Gastroesophageal sphincter (tissue), 4 donors: Measurements from ENCODE around the gene KIRREL2. TPM values are rescaled to one million over a fixed set of nuclear protein-coding genes. Genes with fewer than 3 reads are reported as not detected.

Experiments used
- ATAC-seq: fragments of 150-250 bp; one replicate; pipeline ENCODE4 v1.9.1; 2016; ENCODE audit warnings: mild to moderate bottlenecking, moderate library complexity
- H3K27ac ChIP-seq, 4 donors: fragments of 200-600 bp; sonication (generic) in 3 of 4; 1 replicate in 3 of 4; 2 replicates in 1 of 4; pipeline ENCODE4 v1.5.1; 2016 to 2019
- H3K27me3 ChIP-seq: fragments of 200-600 bp; sonication (generic); one replicate; pipeline ENCODE4 v1.5.1; 2019
- H3K36me3 ChIP-seq, 2 donors: fragments of 200-600 bp; sonication (generic); one replicate each; pipeline ENCODE4 v1.5.1; 2019; ENCODE audit warnings: control low read depth in 1 of 2
- H3K4me1 ChIP-seq, 3 donors: fragments of 200-600 bp; sonication (generic); 1 replicate in 2 of 3; 2 replicates in 1 of 3; pipeline ENCODE4 v1.5.1; 2016 to 2019; ENCODE audit warnings: control low read depth in 2 of 3
- H3K4me3 ChIP-seq, 2 donors: fragments of 200-600 bp; sonication (generic); one replicate each; pipeline ENCODE4 v1.5.1; 2019; ENCODE audit warnings: mild to moderate bottlenecking in 1 of 2, moderate library complexity in 1 of 2
- H3K9me3 ChIP-seq, 3 donors: fragments of 200-600 bp; sonication (generic); one replicate each; pipeline ENCODE4 v1.5.1; 2017 to 2019; ENCODE audit warnings: control low read depth in 2 of 3
- CTCF ChIP-seq, 4 experiments: fragments of 200-600 bp in 2 of 4; fragments of 450-650 bp in 2 of 4; sonication (generic) in 1 of 4; IDR thresholded peaks; one replicate each; pipeline ENCODE4 v1.5.1; 2017 to 2019; ENCODE audit warnings: antibody characterized with exemption in 4 of 4, mild to moderate bottlenecking in 2 of 4, moderate library complexity in 2 of 4
- EP300 ChIP-seq: sonication (generic); formaldehyde crosslinking; IDR thresholded peaks from one replicate; pipeline ENCODE4 v1.6.1; 2017; ENCODE audit warnings: antibody characterized with exemption, mild to moderate bottlenecking
- POLR2A ChIP-seq, 2 donors: fragments of 450-650 bp; IDR thresholded peaks; one replicate each; pipeline ENCODE4 v1.6.1; 2017; ENCODE audit warnings: antibody characterized with exemption in 2 of 2, mild to moderate bottlenecking in 2 of 2, moderate library complexity in 1 of 2
- POLR2AphosphoS5 ChIP-seq: sonication (generic); formaldehyde crosslinking; IDR thresholded peaks from one replicate; pipeline ENCODE4 v1.6.1; 2017; ENCODE audit warnings: antibody characterized with exemption
- WGBS, 2 donors: methylation state at CpG; one replicate each; pipeline ENCODE4 v1.1.5; 2018; ENCODE audit warnings: low coverage in 1 of 2; 5-methylcytosine and 5-hydroxymethylcytosine counted together
- small RNA-seq, 4 donors: library from RNA; depleted of rRNA; stranded (forward); fragments of <200 nt; gene quantifications; one replicate each; pipeline ENCODE3, GENCODE V24; 2016
- total RNA-seq, 4 donors: library from RNA; depleted of rRNA; stranded (reverse); fragments of >200 nt; gene quantifications; one replicate each; pipeline ENCODE4 v1.1.0, GENCODE V29; 2016

The KIRREL2 gene
- total RNA-seq, 4 donors from 2014 or later = not detected

GRCh38 chr19:35913589-35913988, 56.9 kb downstream of the KIRREL2 start:
- 0 to 14% methylated on average over 6 to 7 of the region's 7 CpGs for WGBS, 2 donors
- no peak overlapping the region for H3K27ac ChIP-seq

GRCh38 chr19:35915443-35915842, 58.7 kb downstream of the KIRREL2 start:
- H3K27me3 ChIP-seq = no peaks in the 10 kb centered on the region
- peaks cover 0 to 6% (median 0%) of the 10 kb centered on the region in 3 donors for H3K4me1 ChIP-seq
- H3K27ac ChIP-seq = no peak overlapping the region
- 59 to 62% methylated on average over 3 of the region's 3 CpGs for WGBS, 2 donors
- TF ChIP-seq POLR2A (IDR thresholded peaks at IDR 0.05) (no peak), EP300 (no peak), POLR2AphosphoS5 (no peak), CTCF (IDR thresholded peaks at IDR 0.05) (no peak)
- no peak for ATAC-seq
- H3K36me3 ChIP-seq = no peaks in the 10 kb centered on the region
- no peak overlapping the region for H3K4me3 ChIP-seq
- H3K9me3 ChIP-seq = no peaks in the 10 kb centered on the region

More at GRCh38 chr19:35913589-35913988, 56.9 kb downstream of the KIRREL2 start:
- H3K4me1 ChIP-seq = peaks cover 0 to 6% (median 0%) of the 10 kb centered on the region in 3 donors
- ATAC-seq = no peak
- H3K9me3 ChIP-seq = no peaks in the 10 kb centered on the region
- no peaks in the 10 kb centered on the region for H3K27me3 ChIP-seq
- H3K4me3 ChIP-seq = no peak overlapping the region
- TF ChIP-seq CTCF (IDR thresholded peaks at IDR 0.05) (no peak), POLR2A (IDR thresholded peaks at IDR 0.05) (no peak), EP300 (no peak), POLR2AphosphoS5 (no peak)
- H3K36me3 ChIP-seq = no peaks in the 10 kb centered on the region

Small RNA genes lying within 50 kb of the gene (small RNA-seq; reads per million reads assigned to genes)
- gene RN7SL402P = 0 reads per million in 4 donors

Other genes starting within 250 kb of the KIRREL2 start
- gene HAUS5, start 244.2 kb upstream of the KIRREL2 start, total RNA-seq = 1 to 10 TPM; 3.9 to 8.7 (median 6.2) TPM
- 10 to 100 TPM; 66.1 to 98.0 (median 72.8) TPM for gene RBM42, start 227.9 kb upstream of the KIRREL2 start, total RNA-seq
- gene ETV2, start 215.2 kb upstream of the KIRREL2 start, total RNA-seq = not detected
- gene COX6B1, start 208.6 kb upstream of the KIRREL2 start, total RNA-seq = 100 to 1,000 TPM; 403 to 607 (median 414) TPM
- not detected for gene UPK1A, start 190.4 kb upstream of the KIRREL2 start, total RNA-seq
- under 1 TPM in 2 of 4 donors, not detected in 2; 0.31 TPM for gene ZBTB32, start 152.4 kb upstream of the KIRREL2 start, total RNA-seq
- gene KMT2B, start 138.9 kb upstream of the KIRREL2 start, total RNA-seq = 10 to 100 TPM in 3 of 4 donors, 1 to 10 TPM in 1; 7.7 to 27.0 (median 17.5) TPM
- 10 to 100 TPM in 1 of 4 donors, 1 to 10 TPM in 3; 4.6 to 14.3 (median 6.7) TPM for gene IGFLR1, start 114.5 kb upstream of the KIRREL2 start, total RNA-seq
- gene U2AF1L4, start 111.5 kb upstream of the KIRREL2 start, total RNA-seq = 10 to 100 TPM in 3 of 4 donors, 1 to 10 TPM in 1; 7.5 to 29.3 (median 23.7) TPM
- 10 to 100 TPM; 20.4 to 35.7 (median 29.5) TPM for gene PSENEN, start 111.3 kb upstream of the KIRREL2 start, total RNA-seq
- 10 to 100 TPM; 14.4 to 29.4 (median 18.7) TPM for gene LIN37, start 108.3 kb upstream of the KIRREL2 start, total RNA-seq
- 100 to 1,000 TPM in 2 of 4 donors, 10 to 100 TPM in 2; 44.9 to 119 (median 96.6) TPM for gene HSPB6, start 99.9 kb upstream of the KIRREL2 start, total RNA-seq
- 10 to 100 TPM; 10.1 to 17.1 (median 13.4) TPM for gene PROSER3, start 98.7 kb upstream of the KIRREL2 start, total RNA-seq
- gene ARHGAP33, start 81.3 kb upstream of the KIRREL2 start, total RNA-seq = 10 to 100 TPM in 1 of 4 donors, 1 to 10 TPM in 3; 3.1 to 22.6 (median 5.5) TPM
- gene PRODH2, start 44.1 kb upstream of the KIRREL2 start, total RNA-seq = not detected
- not detected for gene NPHS1, start 4.4 kb upstream of the KIRREL2 start, total RNA-seq
- 10 to 100 TPM in 1 of 4 donors, 1 to 10 TPM in 3; 4.7 to 10.0 (median 8.8) TPM for gene APLP1, start 11.7 kb downstream of the KIRREL2 start, total RNA-seq
- 1 to 10 TPM; 2.8 to 9.5 (median 5.7) TPM for gene NFKBID, start 43.6 kb downstream of the KIRREL2 start, total RNA-seq
- 1 to 10 TPM in 3 of 4 donors, not detected in 1; 1.8 to 3.1 (median 3.0) TPM for gene HCST, start 45.6 kb downstream of the KIRREL2 start, total RNA-seq
- gene TYROBP, start 51.4 kb downstream of the KIRREL2 start, total RNA-seq = 100 to 1,000 TPM in 1 of 4 donors, 10 to 100 TPM in 2, 1 to 10 TPM in 1; 3.0 to 116 (median 45.3) TPM
- 10 to 100 TPM in 2 of 4 donors, 1 to 10 TPM in 2; 6.7 to 18.5 (median 9.1) TPM for gene LRFN3, start 79.5 kb downstream of the KIRREL2 start, total RNA-seq
- 10 to 100 TPM; 44.0 to 52.7 (median 49.8) TPM for gene SDHAF1, start 138.3 kb downstream of the KIRREL2 start, total RNA-seq
- gene SYNE4, start 151.9 kb downstream of the KIRREL2 start, total RNA-seq = under 1 TPM in 3 of 4 donors, not detected in 1; 0.39 to 0.62 (median 0.47) TPM
- gene ALKBH6, start 157.3 kb downstream of the KIRREL2 start, total RNA-seq = 10 to 100 TPM; 10.7 to 38.3 (median 25.3) TPM
- gene CLIP3, start 176.0 kb downstream of the KIRREL2 start, total RNA-seq = 10 to 100 TPM; 26.8 to 66.2 (median 31.1) TPM
- 10 to 100 TPM in 2 of 4 donors, 1 to 10 TPM in 2; 5.3 to 16.8 (median 9.4) TPM for gene THAP8, start 197.4 kb downstream of the KIRREL2 start, total RNA-seq
- gene WDR62, start 198.0 kb downstream of the KIRREL2 start, total RNA-seq = under 1 TPM; 0.17 to 0.62 (median 0.29) TPM